H7 (cell line): ENCODE data around the gene CS. TPM values are rescaled to one million over a fixed set of nuclear protein-coding genes. Genes with fewer than 3 reads are reported as not detected.
A peak's percentile ranks its signal among the peaks of the same experiment; 100 is the strongest.
"Not testable (repeated sequence)": the region's sequence is repeated elsewhere in the genome, so short reads cannot be mapped to it uniquely, and the experiment has no call there.

Experiments
- DNase-seq: peaks from one replicate; pipeline ENCODE4 v3.0.0; 2012
- H3K27me3 ChIP-seq: 2 replicates; pipeline ENCODE4 v1.6.0; 2011; ENCODE audit warnings: mild to moderate bottlenecking, low read length; ENCODE audit not compliant: control insufficient read depth, insufficient read depth
- H3K36me3 ChIP-seq: replicated peaks from 2 replicates; pipeline ENCODE4 v1.5.1; 2011; ENCODE audit warnings: low read length; ENCODE audit not compliant: control insufficient read depth, insufficient read depth
- H3K4me3 ChIP-seq: 2 replicates; pipeline ENCODE4 v1.5.1; 2011; ENCODE audit warnings: low read depth, mild to moderate bottlenecking, control low read depth, low read length, moderate library complexity; ENCODE audit not compliant: insufficient read depth
- total RNA-seq: library from RNA; depleted of rRNA; stranded (reverse); fragments of >200 nt; shearing (Covaris generic); gene quantifications from 2 replicates; pipeline ENCODE4 v1.2.3, GENCODE V29; 2014; rRNA removed

CS gene
- total RNA-seq = 179 and 188 TPM in 2 replicates

GRCh38 chr12:56299853-56300643, at the start of gene CS:
CS (minus strand) TSS chr12:56300330; CDS start chr12:56300201, 129 bp downstream.
- Histone ChIP-seq H3K4me3 (peak within 1 kb of the TSS; percentile 89), H3K36me3 (peaks cover 4% of the 10 kb centered on the region), H3K27me3 (no peaks in the 10 kb centered on the region)
- DNase-seq = peak; percentile 99

GRCh38 chr12:56348776-56349175, 48.6 kb upstream of the CS start:
- no peak for DNase-seq
- H3K4me3 ChIP-seq = no peak overlapping the region
- H3K27me3 ChIP-seq = no peaks in the 10 kb centered on the region
- peaks cover 35% of the 10 kb centered on the region for H3K36me3 ChIP-seq

- not testable (repeated sequence) for H3K4me3 ChIP-seq, H3K27me3 ChIP-seq, DNase-seq
- H3K36me3 ChIP-seq = peaks cover 44% of the 10 kb centered on the region
These were observed 47.1 kb upstream of the CS start for GRCh38 chr12:56347255-56347654.

GRCh38 chr12:56346675-56347074, 46.5 kb upstream of the CS start:
- Histone ChIP-seq H3K36me3 (peaks cover 44% of the 10 kb centered on the region), H3K4me3 (no peak overlapping the region), H3K27me3 (no peaks in the 10 kb centered on the region)
- peak; percentile 39 for DNase-seq

- not testable (repeated sequence) for H3K27me3 ChIP-seq, H3K4me3 ChIP-seq, DNase-seq
- peaks cover 17% of the 10 kb centered on the region for H3K36me3 ChIP-seq
These were observed 42.2 kb upstream of the CS start for GRCh38 chr12:56342290-56342689.

- Histone ChIP-seq H3K4me3 (no peak overlapping the region), H3K36me3 (peaks cover 16% of the 10 kb centered on the region)
- no peak for DNase-seq
These were observed 41.5 kb upstream of the CS start for GRCh38 chr12:56341616-56342015.

GRCh38 chr12:56339158-56339422, 39.0 kb upstream of the CS start:
- peaks cover 14% of the 10 kb centered on the region for H3K36me3 ChIP-seq
- no peak for DNase-seq
- no peak overlapping the region for H3K4me3 ChIP-seq
- no peaks in the 10 kb centered on the region for H3K27me3 ChIP-seq

More at GRCh38 chr12:56341616-56342015, 41.5 kb upstream of the CS start:
- H3K27me3 ChIP-seq = no peaks in the 10 kb centered on the region

- peak; percentile 74 for DNase-seq
- Histone ChIP-seq H3K36me3 (peaks cover 9% of the 10 kb centered on the region), H3K4me3 (no peak within 1 kb of the TSS), H3K27me3 (no peaks in the 10 kb centered on the region)
These were observed 38.4 kb upstream of the CS start, which contains the start of gene IL23A for GRCh38 chr12:56338308-56339157. IL23A (plus strand) TSS chr12:56338884; CDS start chr12:56339045, 161 bp downstream.

GRCh38 chr12:56337753-56338251, 37.7 kb upstream of the CS start:
- Histone ChIP-seq H3K27me3 (no peaks in the 10 kb centered on the region), H3K4me3 (no peak overlapping the region), H3K36me3 (peaks cover 2% of the 10 kb centered on the region; the same call in 1 of the 2 replicates)
- no peak for DNase-seq

- H3K36me3 ChIP-seq = no peaks in the 10 kb centered on the region
- no peaks in the 10 kb centered on the region for H3K27me3 ChIP-seq
- no peak for DNase-seq
- H3K4me3 ChIP-seq = no peak overlapping the region
These were observed 36.4 kb upstream of the CS start for GRCh38 chr12:56336361-56337167.

- H3K4me3 ChIP-seq, H3K27me3 ChIP-seq, H3K36me3 ChIP-seq, DNase-seq: not testable (repeated sequence)
These were observed 35.4 kb upstream of the CS start for GRCh38 chr12:56335527-56335926.

- Histone ChIP-seq H3K4me3 (peak overlapping the region; percentile 60), H3K36me3 (no peaks in the 10 kb centered on the region), H3K27me3 (no peaks in the 10 kb centered on the region)
- no peak for DNase-seq
These were observed 34.3 kb upstream of the CS start for GRCh38 chr12:56334490-56334793.

GRCh38 chr12:56333679-56334489, 33.8 kb upstream of the CS start, which contains the start of gene PAN2:
PAN2 (minus strand) TSS chr12:56334000; CDS start chr12:56333094, 906 bp downstream.
- H3K4me3 ChIP-seq = peak within 1 kb of the TSS; percentile 62
- H3K27me3 ChIP-seq = no peaks in the 10 kb centered on the region
- H3K36me3 ChIP-seq = no peaks in the 10 kb centered on the region
- peak; percentile 96 for DNase-seq
